K562 (cell line): Measurements from ENCODE around the gene NCOA3. TPM values are rescaled to one million over a fixed set of nuclear protein-coding genes. Genes with fewer than 3 reads are reported as not detected.
A peak's percentile ranks its signal among the peaks of the same experiment; 100 is the strongest.

Experiments used
- ADNP ChIP-seq: fragments of 200-800 bp; sonication (Bioruptor generic); IDR thresholded peaks from 2 replicates; pipeline ENCODE4 v1.6.1; 2016; ENCODE audit warnings: missing genetic modification characterization, missing compliant biosample characterization
- BRF1 ChIP-seq: IDR thresholded peaks from 3 replicates; pipeline ENCODE4 v1.6.1; 2011; ENCODE audit warnings: borderline replicate concordance, mild to moderate bottlenecking; ENCODE audit not compliant: insufficient read length; ENCODE audit errors: extremely low read depth
- CUX1 ChIP-seq: fragments of 200-800 bp; sonication (Bioruptor generic); IDR thresholded peaks from 2 replicates; pipeline ENCODE4 v1.6.1; 2016; ENCODE audit warnings: missing genetic modification characterization, missing compliant biosample characterization
- FOXK2 ChIP-seq, 2 experiments: fragments of 450-650 bp; IDR thresholded peaks in 1 of 2; conservative IDR thresholded peaks in 1 of 2; 2 replicates each; pipeline ENCODE4 v1.6.1; 2016; ENCODE audit warnings: low read depth in 2 of 2, mild to moderate bottlenecking in 1 of 2
- KDM4B ChIP-seq, 2 experiments: fragments of 450-650 bp in 1 of 2; sonication (generic) in 1 of 2; IDR thresholded peaks; 2 replicates each; pipeline ENCODE4 v1.6.1; 2016 to 2017; ENCODE audit warnings: borderline replicate concordance in 2 of 2, antibody characterized with exemption in 1 of 2, low read depth in 1 of 2, mild to moderate bottlenecking in 1 of 2
- SIN3B ChIP-seq: fragments of 450-650 bp; IDR thresholded peaks from 2 replicates; pipeline ENCODE4 v1.6.1; 2017; ENCODE audit warnings: low read depth, mild to moderate bottlenecking, moderate library complexity
- SMARCA4 ChIP-seq: fragments of 450-650 bp; IDR thresholded peaks from 2 replicates; pipeline ENCODE4 v1.6.1; 2016
- XRCC5 ChIP-seq: fragments of 200-400 bp; formaldehyde crosslinking; IDR thresholded peaks from 2 replicates; pipeline ENCODE4 v1.6.1; 2017; ENCODE audit warnings: low read depth, mild to moderate bottlenecking, low read length
- ZNF408 ChIP-seq: fragments of 250-450 bp; sonication (Bioruptor Pico); IDR thresholded peaks from 2 replicates; pipeline ENCODE4 v1.4.0; 2020; ENCODE audit warnings: low read depth, mild to moderate bottlenecking, moderate library complexity
- ZNF518B ChIP-seq: fragments of 250-450 bp; sonication (Bioruptor Pico); IDR thresholded peaks from 2 replicates; pipeline ENCODE4 v1.5.0; 2021; ENCODE audit warnings: mild to moderate bottlenecking, moderate library complexity
- polyA plus RNA-seq, 8 experiments: library from polyadenylated mRNA; depleted of rRNA in 4 of 8; stranded (reverse) in 5 of 8; unstranded in 3 of 8; fragments of >200 nt; fragmentation: Nextera tagmentation in 2 of 8; fragmentation: Illumina TruSeq in 1 of 8; extraction: Ambion mirVana in 2 of 8; extraction: Trizol in 1 of 8; gene quantifications; 2 replicates each; pipeline versions ENCODE4 v1.2.1 to v1.2.3, GENCODE V29; 2011 to 2014; ENCODE audit warnings: inconsistent platforms in 1 of 8, missing spikeins in 1 of 8
- total RNA-seq, 7 experiments: library from RNA; depleted of rRNA in 6 of 7; stranded (reverse); fragments of >200 nt in 6 of 7; fragmentation: Illumina TruSeq in 2 of 7; extraction: Trizol in 2 of 7; gene quantifications; 2 replicates each; pipeline versions ENCODE4 v1.2.1 to v1.2.3, GENCODE V29; 2011 to 2021; ENCODE audit warnings: low replicate concordance in 1 of 7
- TF ChIP-seq, protein P1 (sequence below): fragments of 450-650 bp; IDR thresholded peaks from 2 replicates; pipeline ENCODE4 v1.6.1; 2016; ENCODE audit warnings: mild to moderate bottlenecking

NCOA3 gene
- total and polyA plus RNA-seq, 9 of the 15 experiments (the other 6 are each of a cell fraction or from before 2014, with no cell fraction given): 3.2 to 24.3 (median 14.4) TPM

DNA sequence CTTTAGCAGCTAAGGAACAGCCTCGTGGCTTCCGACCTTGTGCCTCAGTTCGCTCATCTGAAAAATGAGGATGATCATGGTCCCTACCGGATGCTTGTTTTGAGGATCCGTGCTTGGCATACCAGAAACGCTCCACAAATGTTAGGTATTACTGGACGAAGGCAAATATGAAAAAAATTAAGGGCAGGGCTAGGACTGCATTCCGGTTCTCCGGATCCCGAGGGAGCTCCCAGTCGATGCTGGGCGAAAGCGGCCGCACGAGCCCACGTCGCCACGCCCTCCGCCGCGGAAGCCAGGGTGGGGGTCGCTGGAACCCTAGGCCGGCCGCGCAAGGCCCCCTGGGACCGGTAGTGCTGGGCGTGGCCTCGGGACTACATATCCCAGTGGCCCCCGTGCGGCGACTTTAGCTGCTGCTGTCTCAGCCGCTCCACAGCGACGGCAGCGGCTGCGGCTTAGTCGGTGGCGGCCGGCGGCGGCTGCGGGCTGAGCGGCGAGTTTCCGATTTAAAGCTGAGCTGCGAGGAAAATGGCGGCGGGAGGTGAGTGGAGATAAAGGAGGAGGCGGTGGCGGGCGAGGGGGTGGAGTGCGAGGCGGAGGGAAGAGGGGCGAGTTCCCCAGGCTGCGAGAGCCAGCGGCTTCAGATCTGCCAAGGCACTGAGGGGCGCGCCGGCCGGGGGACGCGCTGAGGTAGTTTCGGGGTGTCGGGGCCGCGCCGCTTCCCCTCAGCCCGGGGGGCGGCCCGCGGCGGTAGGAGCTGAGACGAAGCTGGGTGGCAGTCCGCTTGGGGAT is at the start of gene NCOA3 (continued):
- TF ChIP-seq, protein P1, sequence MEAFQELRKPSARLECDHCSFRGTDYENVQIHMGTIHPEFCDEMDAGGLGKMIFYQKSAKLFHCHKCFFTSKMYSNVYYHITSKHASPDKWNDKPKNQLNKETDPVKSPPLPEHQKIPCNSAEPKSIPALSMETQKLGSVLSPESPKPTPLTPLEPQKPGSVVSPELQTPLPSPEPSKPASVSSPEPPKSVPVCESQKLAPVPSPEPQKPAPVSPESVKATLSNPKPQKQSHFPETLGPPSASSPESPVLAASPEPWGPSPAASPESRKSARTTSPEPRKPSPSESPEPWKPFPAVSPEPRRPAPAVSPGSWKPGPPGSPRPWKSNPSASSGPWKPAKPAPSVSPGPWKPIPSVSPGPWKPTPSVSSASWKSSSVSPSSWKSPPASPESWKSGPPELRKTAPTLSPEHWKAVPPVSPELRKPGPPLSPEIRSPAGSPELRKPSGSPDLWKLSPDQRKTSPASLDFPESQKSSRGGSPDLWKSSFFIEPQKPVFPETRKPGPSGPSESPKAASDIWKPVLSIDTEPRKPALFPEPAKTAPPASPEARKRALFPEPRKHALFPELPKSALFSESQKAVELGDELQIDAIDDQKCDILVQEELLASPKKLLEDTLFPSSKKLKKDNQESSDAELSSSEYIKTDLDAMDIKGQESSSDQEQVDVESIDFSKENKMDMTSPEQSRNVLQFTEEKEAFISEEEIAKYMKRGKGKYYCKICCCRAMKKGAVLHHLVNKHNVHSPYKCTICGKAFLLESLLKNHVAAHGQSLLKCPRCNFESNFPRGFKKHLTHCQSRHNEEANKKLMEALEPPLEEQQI: peak; percentile 20; the same call in 1 of the 2 replicates
- TF ChIP-seq ADNP (tag): no peak; the same call in 1 of the 2 replicates
- TF ChIP-seq FOXK2 (conservative IDR thresholded peaks at IDR 0.05 in 1 of 2, IDR thresholded peaks at IDR 0.05 in 1 of 2; ENCODE audit: low read depth in 2 of 2): no peak
- no peak for TF ChIP-seq ZNF518B (CRISPR knock-in tag)
- TF ChIP-seq SIN3B: 0 out of 2 replicates have a peak, but pooled peaks have one; percentile 11
- peak in 1 of 2 experiments; percentile 66; a peak in 1 of 4 replicates for TF ChIP-seq KDM4B (IDR thresholded peaks at IDR 0.05; ENCODE audit: borderline replicate concordance in 2 of 2, low read depth in 1 of 2)
- TF ChIP-seq BRF1: no peak
- peak; percentile 3; the same call in 1 of the 2 replicates for TF ChIP-seq SMARCA4
- peak; percentile 53; the same call in 1 of the 2 replicates for TF ChIP-seq CUX1 (CRISPR knock-in tag)
- TF ChIP-seq ZNF408 (CRISPR knock-in tag): no peak
- no peak for TF ChIP-seq XRCC5
